Endothelial cell of umbilical vein (primary cell): ENCODE results near the gene LURAP1L. TPM values are rescaled to one million over a fixed set of nuclear protein-coding genes. Genes with fewer than 3 reads are reported as not detected.

Source experiments
- BruUV-seq: library from RNA; stranded (reverse); fragments of 400-500 nt; replicated peaks from 2 replicates; lab custom pipeline; 2021; lab: Mats Ljungman, UMichigan
- CTCF ChIA-PET: fragments of 300-600, 350-600 bp; sonication (Branson Sonifier 250); formaldehyde crosslinking; loops from one replicate; lab custom pipeline; 2021; ENCODE audit warnings: antibody characterized with exemption, inconsistent platforms; lab: Charles Lee
- POLR2A ChIA-PET: fragments of 300-600, 350-600 bp; sonication (Branson Sonifier 250); formaldehyde crosslinking; loops from one replicate; lab custom pipeline; 2021; ENCODE audit warnings: antibody characterized with exemption, inconsistent platforms; lab: Charles Lee
- DNase-seq: peaks from one replicate; pipeline ENCODE4 v3.0.0-alpha.2; 2011; ENCODE audit warnings: low read depth, low spot score
- FAIRE-seq: peaks from 2 replicates; lab custom pipeline; 2011; peaks lifted over from hg19 to GRCh38; lab: Jason Lieb, UNC
- H2AFZ ChIP-seq: 2 replicates; pipeline ENCODE4 v1.6.0; 2012; ENCODE audit warnings: low read depth, low read length, control low read depth, inconsistent platforms
- H3K27ac ChIP-seq: 2 replicates; pipeline ENCODE4 v1.5.1; 2011; ENCODE audit warnings: low read depth, mild to moderate bottlenecking, control low read depth, low read length, moderate library complexity; ENCODE audit not compliant: insufficient read depth
- H3K27me3 ChIP-seq, 2 experiments: 2 replicates each; pipeline versions ENCODE4 v1.6.0 to v1.6.1; 2011; ENCODE audit warnings: low read length in 2 of 2, mixed read lengths in 1 of 2; ENCODE audit not compliant: control insufficient read depth in 2 of 2, insufficient read depth in 2 of 2
- H3K36me3 ChIP-seq, 2 experiments: 2 replicates in 1 of 2; 3 replicates in 1 of 2; pipeline ENCODE4 v1.5.1; 2011; ENCODE audit warnings: low read length in 2 of 2, mild to moderate bottlenecking in 1 of 2, moderate library complexity in 1 of 2; ENCODE audit not compliant: control insufficient read depth in 2 of 2, insufficient read depth in 2 of 2; ENCODE audit errors: extremely low read depth in 1 of 2
- H3K4me1 ChIP-seq: 3 replicates; pipeline ENCODE4 v1.5.1; 2011; ENCODE audit warnings: mild to moderate bottlenecking, low read length; ENCODE audit not compliant: control insufficient read depth, insufficient read depth; ENCODE audit errors: extremely low read depth
- H3K4me2 ChIP-seq: 2 replicates; pipeline ENCODE4 v1.6.1; 2011; ENCODE audit warnings: low read length, control low read depth, mixed read lengths; ENCODE audit not compliant: insufficient read depth
- H3K4me3 ChIP-seq, 3 experiments: fragments of 200-600 bp in 1 of 3; sonication (generic), shearing (Covaris generic) in 1 of 3; replicated peaks in 1 of 3; 2 replicates each; pipeline ENCODE4 v1.5.1; 2011 to 2016; ENCODE audit warnings: control low read depth in 3 of 3, low read length in 3 of 3, mild to moderate bottlenecking in 2 of 3, inconsistent platforms in 1 of 3, low read depth in 1 of 3, moderate library complexity in 1 of 3; ENCODE audit not compliant: insufficient read depth in 1 of 3
- H3K79me2 ChIP-seq: 2 replicates; pipeline ENCODE4 v1.6.0; 2012; ENCODE audit warnings: low read length, inconsistent platforms; ENCODE audit not compliant: control insufficient read depth, insufficient read depth
- H3K9ac ChIP-seq: replicated peaks from 2 replicates; pipeline ENCODE3; 2011; ENCODE audit warnings: low read length, control low read depth; ENCODE audit not compliant: insufficient read depth; ENCODE audit errors: extremely low read depth
- H3K9me1 ChIP-seq: replicated peaks from 3 replicates; pipeline ENCODE4 v1.6.0; 2011; ENCODE audit warnings: mild to moderate bottlenecking, low read length; ENCODE audit not compliant: control insufficient read depth, insufficient read depth; ENCODE audit errors: extremely low read depth
- H3K9me3 ChIP-seq: replicated peaks from 2 replicates; pipeline ENCODE4 v1.5.1; 2012; ENCODE audit warnings: low read length, inconsistent platforms; ENCODE audit not compliant: control insufficient read depth, insufficient read depth
- H4K20me1 ChIP-seq: replicated peaks from 2 replicates; pipeline ENCODE3; 2011; ENCODE audit warnings: mild to moderate bottlenecking, low read length; ENCODE audit not compliant: control insufficient read depth, insufficient read depth; ENCODE audit errors: extremely low read depth
- EZH2 ChIP-seq: IDR thresholded peaks from 2 replicates; pipeline ENCODE4 v1.6.1; 2012; ENCODE audit warnings: borderline replicate concordance, low read depth, mild to moderate bottlenecking, moderate library complexity, low read length, inconsistent platforms; ENCODE audit not compliant: severe bottlenecking
- FOS ChIP-seq: IDR thresholded peaks from 2 replicates; pipeline ENCODE4 v1.6.1; 2011; ENCODE audit warnings: mild to moderate bottlenecking, low read length, moderate library complexity, borderline replicate concordance; ENCODE audit not compliant: insufficient read depth
- GATA2 ChIP-seq: IDR thresholded peaks from 2 replicates; pipeline ENCODE4 v1.7.0; 2011; ENCODE audit warnings: low read depth, mild to moderate bottlenecking, moderate library complexity, mixed read lengths, low read length; ENCODE audit not compliant: insufficient read length, insufficient read depth
- JUN ChIP-seq: IDR thresholded peaks from 2 replicates; pipeline ENCODE4 v1.6.1; 2011; ENCODE audit warnings: borderline replicate concordance, low read depth; ENCODE audit not compliant: insufficient read length, insufficient read depth
- MYC ChIP-seq: IDR thresholded peaks from one replicate; pipeline ENCODE4 v1.6.1; 2011; ENCODE audit warnings: mild to moderate bottlenecking, low read depth, low read length
- POLR2A ChIP-seq: IDR thresholded peaks from 2 replicates; pipeline ENCODE4 v1.6.1; 2012; ENCODE audit warnings: low read depth, mild to moderate bottlenecking, control low read depth, low read length
- POLR2AphosphoS5 ChIP-seq: IDR thresholded peaks from 2 replicates; pipeline ENCODE4 v1.6.1; 2012; ENCODE audit warnings: low read depth, mild to moderate bottlenecking, control low read depth, low read length, moderate library complexity; ENCODE audit not compliant: insufficient read depth
- dilution Hi-C: fragments of 300-500 bp; cut with MboI; formaldehyde crosslinking; loops from one replicate; pipeline ENCODE4 v1.15.0; 2019; ENCODE audit warnings: low sequenced_read_pairs; ENCODE audit not compliant: extremely low pct_ligation_motif_present
- intact Hi-C: fragments of 100-400 bp; cut with micrococcal nuclease; formaldehyde crosslinking; loops from one replicate; pipeline ENCODE4 v1.10.0; 2022
- polyA plus RNA-seq, 4 experiments: library from polyadenylated mRNA; depleted of rRNA in 3 of 4; stranded (reverse) in 3 of 4; unstranded in 1 of 4; fragments of >200 nt; gene quantifications; 2 replicates each; pipeline versions ENCODE4 v1.2.1 to v1.2.3, GENCODE V29; 2011 to 2012; ENCODE audit warnings: missing spikeins in 1 of 4
- total RNA-seq: library from RNA; stranded (reverse); gene quantifications from 2 replicates; pipeline ENCODE4 v1.2.3, GENCODE V29; 2021
- TF ChIP-seq, protein P1 (sequence below): IDR thresholded peaks from 2 replicates; pipeline ENCODE4 v1.6.1; 2011; ENCODE audit not compliant: insufficient read depth, insufficient read length
- TF ChIP-seq, protein P2 (sequence below), 2 donors: IDR thresholded peaks; 1 replicate in 1 of 2; 2 replicates in 1 of 2; pipeline ENCODE4 v1.5.1; 2011; ENCODE audit warnings: low read length in 2 of 2, mild to moderate bottlenecking in 2 of 2, moderate library complexity in 2 of 2, control low read depth in 1 of 2, inconsistent platforms in 1 of 2, low read depth in 1 of 2; ENCODE audit not compliant: insufficient read depth in 1 of 2; ENCODE audit errors: extremely low read depth in 1 of 2

Gene LURAP1L
- total and polyA plus RNA-seq, 2 donors (not counting 3 experiments of a cell fraction or from before 2014, with no cell fraction given): 1.5 to 3.3 TPM

DNA sequence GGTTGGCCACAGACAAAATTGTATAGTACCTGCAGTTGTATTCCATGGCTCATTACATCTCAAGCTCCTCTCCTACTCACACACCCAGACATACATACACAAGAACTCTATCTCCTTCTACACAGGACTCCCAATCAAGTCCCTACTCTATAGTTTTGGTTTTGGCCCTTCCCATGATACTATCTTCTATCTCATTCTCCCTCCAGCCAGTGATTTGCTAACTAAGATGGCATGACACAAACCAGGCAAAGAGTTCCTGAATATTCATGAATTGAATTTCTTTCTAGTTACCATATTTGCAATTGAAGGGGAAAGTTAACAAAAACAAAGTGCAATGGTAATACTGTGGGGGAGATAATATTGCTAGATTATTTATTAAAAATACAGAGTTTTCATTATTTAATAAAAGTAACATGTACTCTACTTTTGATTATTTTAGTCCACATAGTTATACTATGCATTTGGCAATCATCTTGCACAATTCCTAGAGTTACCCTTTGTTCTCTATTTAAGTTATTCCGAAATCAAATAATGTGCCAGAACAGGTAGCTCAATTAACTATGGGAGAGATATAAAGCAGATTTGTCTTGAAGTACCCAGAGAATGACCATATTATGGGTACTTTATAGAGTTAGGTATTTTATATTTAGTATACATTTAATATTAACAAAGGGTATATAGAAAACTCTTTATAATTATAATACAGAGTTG lies 9.6 kb upstream of the LURAP1L start:
- H4K20me1 ChIP-seq: no peaks in the 10 kb centered on the region
- no peak overlapping the region for H2AFZ ChIP-seq
- POLR2A ChIA-PET: no interaction called here
- FAIRE-seq (no peak), DNase-seq (no peak)
- no peaks in the 10 kb centered on the region for H3K9me3 ChIP-seq
- no peak for TF ChIP-seq POLR2AphosphoS5
- TF ChIP-seq, protein P1, sequence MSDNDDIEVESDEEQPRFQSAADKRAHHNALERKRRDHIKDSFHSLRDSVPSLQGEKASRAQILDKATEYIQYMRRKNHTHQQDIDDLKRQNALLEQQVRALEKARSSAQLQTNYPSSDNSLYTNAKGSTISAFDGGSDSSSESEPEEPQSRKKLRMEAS: no peak
- TF ChIP-seq MYC: no peak
- TF ChIP-seq GATA2: no peak
- TF ChIP-seq POLR2A: no peak
- TF ChIP-seq JUN: no peak
- TF ChIP-seq, protein P2, sequence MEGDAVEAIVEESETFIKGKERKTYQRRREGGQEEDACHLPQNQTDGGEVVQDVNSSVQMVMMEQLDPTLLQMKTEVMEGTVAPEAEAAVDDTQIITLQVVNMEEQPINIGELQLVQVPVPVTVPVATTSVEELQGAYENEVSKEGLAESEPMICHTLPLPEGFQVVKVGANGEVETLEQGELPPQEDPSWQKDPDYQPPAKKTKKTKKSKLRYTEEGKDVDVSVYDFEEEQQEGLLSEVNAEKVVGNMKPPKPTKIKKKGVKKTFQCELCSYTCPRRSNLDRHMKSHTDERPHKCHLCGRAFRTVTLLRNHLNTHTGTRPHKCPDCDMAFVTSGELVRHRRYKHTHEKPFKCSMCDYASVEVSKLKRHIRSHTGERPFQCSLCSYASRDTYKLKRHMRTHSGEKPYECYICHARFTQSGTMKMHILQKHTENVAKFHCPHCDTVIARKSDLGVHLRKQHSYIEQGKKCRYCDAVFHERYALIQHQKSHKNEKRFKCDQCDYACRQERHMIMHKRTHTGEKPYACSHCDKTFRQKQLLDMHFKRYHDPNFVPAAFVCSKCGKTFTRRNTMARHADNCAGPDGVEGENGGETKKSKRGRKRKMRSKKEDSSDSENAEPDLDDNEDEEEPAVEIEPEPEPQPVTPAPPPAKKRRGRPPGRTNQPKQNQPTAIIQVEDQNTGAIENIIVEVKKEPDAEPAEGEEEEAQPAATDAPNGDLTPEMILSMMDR (IDR thresholded peaks at IDR 0.05; ENCODE audit: extremely low read depth in 1 of 2, insufficient read depth in 1 of 2, low read depth in 1 of 2, low read length in 2 of 2): no peak
- TF ChIP-seq FOS: no peak
- TF ChIP-seq EZH2: no peak
- H3K9me1 ChIP-seq: no peaks in the 10 kb centered on the region
- H3K4me2 ChIP-seq: no peak overlapping the region
- H3K36me3 ChIP-seq: no peaks in the 10 kb centered on the region
- no peak overlapping the region for H3K9ac ChIP-seq
- no peaks in the 10 kb centered on the region for H3K79me2 ChIP-seq
- H3K4me1 ChIP-seq: no peaks in the 10 kb centered on the region
- no peaks in the 10 kb centered on the region for H3K27me3 ChIP-seq
- CTCF ChIA-PET: interaction anchor here (0.8 to 1.0 kb wide), 3 partner anchors 9 to 12 kb away, joined by 3 read pairs; no protein-coding TSS in a partner anchor
- H3K27ac ChIP-seq: no peak overlapping the region
- intact Hi-C loops (no loop called here), dilution Hi-C loops (no loop called here)
- H3K4me3 ChIP-seq: no peak overlapping the region
- BruUV-seq: no TSS peak
